Measurements from ENCODE around the gene FRMPD1. TPM values are rescaled to one million over a fixed set of nuclear protein-coding genes. Genes with fewer than 3 reads are reported as not detected.

FRMPD1 gene
- total RNA-seq, 1 experiment from 2014 or later = 0.26 TPM

- ChIA-PET POLR2A (no interaction called here), CTCF (no interaction called here)
- Mint-ChIP-seq H3K4me3 (no peak overlapping the region), H3K4me1 (peaks cover 25% of the 10 kb centered on the region), H3K9me3 (no peaks in the 10 kb centered on the region), H3K27ac (no peak overlapping the region), H3K36me3 (no peaks in the 10 kb centered on the region), H3K27me3 (ENCODE audit: low read depth) (no peaks in the 10 kb centered on the region)
- TF ChIP-seq ZNF317 (CRISPR knock-in tag; IDR thresholded peaks at IDR 0.05; ENCODE audit: borderline replicate concordance, low read depth) (no peak), RORB (CRISPR knock-in tag; IDR thresholded peaks at IDR 0.05) (no peak), GTF2I (CRISPR knock-in tag; conservative IDR thresholded peaks at IDR 0.05) (no peak), ZBTB21 (CRISPR knock-in tag; IDR thresholded peaks at IDR 0.05; ENCODE audit: borderline replicate concordance) (no peak), MYBL2 (CRISPR knock-in tag; IDR thresholded peaks at IDR 0.05) (no peak), CREB1 (CRISPR knock-in tag; IDR thresholded peaks at IDR 0.05) (no peak), HMGXB4 (CRISPR knock-in tag; IDR thresholded peaks at IDR 0.05) (no peak), ERG (CRISPR knock-in tag; IDR thresholded peaks at IDR 0.05) (no peak), CREM (CRISPR knock-in tag; IDR thresholded peaks at IDR 0.05) (no peak), KAT7 (CRISPR knock-in tag; IDR thresholded peaks at IDR 0.05; ENCODE audit: borderline replicate concordance) (no peak), NFE2L1 (CRISPR knock-in tag; IDR thresholded peaks at IDR 0.05) (no peak), ATF3 (CRISPR knock-in tag; conservative IDR thresholded peaks at IDR 0.05) (no peak), JUN (CRISPR knock-in tag; IDR thresholded peaks at IDR 0.05) (no peak)
- DNase-seq (ENCODE audit: low spot score) = no peak
- ATAC-seq = no peak
Observed at GRCh38 chr9:37620396-37620795, 30.4 kb upstream of the FRMPD1 start.

GRCh38 chr9:37621273-37622121, 29.3 kb upstream of the FRMPD1 start:
- ATAC-seq (peak; percentile 21; the same call in 1 of the 2 replicates), DNase-seq (ENCODE audit: low spot score) (no peak)
- Mint-ChIP-seq H3K27ac (no peak overlapping the region), H3K9me3 (no peaks in the 10 kb centered on the region), H3K4me3 (no peak overlapping the region), H3K36me3 (no peaks in the 10 kb centered on the region), H3K4me1 (peaks cover 26% of the 10 kb centered on the region), H3K27me3 (ENCODE audit: low read depth) (no peaks in the 10 kb centered on the region)
- ChIA-PET POLR2A (no interaction called here), CTCF (interaction anchor here (1.2 kb wide), 1 partner anchor 47 kb away, joined by 6 read pairs; no protein-coding TSS in a partner anchor)
- TF ChIP-seq HMGXB4 (CRISPR knock-in tag; IDR thresholded peaks at IDR 0.05) (no peak), ARID4B (CRISPR knock-in tag; IDR thresholded peaks at IDR 0.05; ENCODE audit: borderline replicate concordance) (no peak), MYBL2 (CRISPR knock-in tag; IDR thresholded peaks at IDR 0.05) (no peak), STAT6 (CRISPR knock-in tag; conservative IDR thresholded peaks at IDR 0.05; ENCODE audit: low read depth) (no peak), ATF2 (CRISPR knock-in tag; IDR thresholded peaks at IDR 0.05; ENCODE audit: borderline replicate concordance, low read depth) (no peak), EMX1 (CRISPR knock-in tag; IDR thresholded peaks at IDR 0.05) (no peak), SOX15 (CRISPR knock-in tag; IDR thresholded peaks at IDR 0.05) (no peak), IRF1 (CRISPR knock-in tag; IDR thresholded peaks at IDR 0.05) (no peak)
